Activated T-helper 2 cell treated with anti-CD3 and anti-CD28 coated beads, Interferon-gamma antibody, Interleukin-2, Interleukin-4, amounts not matched to agents 10 μg/mL and 5 μg/mL and 100 μg/mL, durations not matched to agents 14 hours and 24 hours and 36 hours (primary cell): Measurements from ENCODE around the gene RTCB. TPM values are rescaled to one million over a fixed set of nuclear protein-coding genes. Genes with fewer than 3 reads are reported as not detected.
"Not testable (repeated sequence)": the region's sequence is repeated elsewhere in the genome, so short reads cannot be mapped to it uniquely, and the experiment has no call there.

Experiments used
- DNase-seq: peaks from one replicate; pipeline ENCODE4 v3.0.0; 2021; ENCODE audit warnings: low spot score
- H3K27ac Mint-ChIP-seq: one replicate; pipeline ENCODE4 v1.8.0; 2021; ENCODE audit warnings: mixed read lengths
- H3K27me3 Mint-ChIP-seq: one replicate; pipeline ENCODE4 v1.8.0; 2021; ENCODE audit warnings: low read depth, mixed read lengths
- H3K36me3 Mint-ChIP-seq: one replicate; pipeline ENCODE4 v1.8.0; 2021; ENCODE audit warnings: low read depth, mixed read lengths
- H3K4me1 Mint-ChIP-seq: one replicate; pipeline ENCODE4 v1.8.0; 2021; ENCODE audit warnings: low read depth, mixed read lengths
- H3K4me3 Mint-ChIP-seq: one replicate; pipeline ENCODE4 v1.8.0; 2021; ENCODE audit warnings: low read depth, mild to moderate bottlenecking, moderate library complexity, mixed read lengths
- H3K9me3 Mint-ChIP-seq: one replicate; pipeline ENCODE4 v1.8.0; 2021; ENCODE audit warnings: mixed read lengths
- intact Hi-C: fragments of 100-400 bp; cut with micrococcal nuclease; formaldehyde crosslinking; loops from one replicate; pipeline ENCODE4 v1.15.1; 2023
- total RNA-seq: library from RNA; stranded (reverse); gene quantifications from 2 replicates; pipeline ENCODE4 v1.2.3, GENCODE V29; 2022

RTCB gene
- total RNA-seq, 1 donor from 2014 or later: 97.5 TPM

DNA sequence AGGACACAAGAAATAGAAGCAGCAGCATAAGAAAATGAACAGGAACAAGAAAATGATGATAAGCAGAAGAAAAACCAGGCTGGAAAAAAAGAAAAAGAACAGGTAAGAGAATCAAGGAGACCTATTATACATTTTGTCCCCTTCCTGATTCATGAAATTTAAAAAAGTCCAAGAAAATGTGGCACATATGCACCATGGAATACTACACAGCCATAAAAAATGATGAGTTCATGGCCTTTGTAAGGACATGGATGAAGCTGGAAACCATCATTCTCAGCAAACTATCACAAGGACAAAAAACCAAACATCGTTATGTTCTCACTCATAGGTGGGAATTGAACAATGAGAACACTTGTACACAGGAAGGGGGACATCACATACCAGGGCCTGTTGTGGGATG lies 60.2 kb downstream of the RTCB start:
- H3K4me1 Mint-ChIP-seq, H3K4me3 Mint-ChIP-seq, H3K27me3 Mint-ChIP-seq, H3K36me3 Mint-ChIP-seq, intact Hi-C loops, H3K27ac Mint-ChIP-seq, DNase-seq, H3K9me3 Mint-ChIP-seq: not testable (repeated sequence)

DNA sequence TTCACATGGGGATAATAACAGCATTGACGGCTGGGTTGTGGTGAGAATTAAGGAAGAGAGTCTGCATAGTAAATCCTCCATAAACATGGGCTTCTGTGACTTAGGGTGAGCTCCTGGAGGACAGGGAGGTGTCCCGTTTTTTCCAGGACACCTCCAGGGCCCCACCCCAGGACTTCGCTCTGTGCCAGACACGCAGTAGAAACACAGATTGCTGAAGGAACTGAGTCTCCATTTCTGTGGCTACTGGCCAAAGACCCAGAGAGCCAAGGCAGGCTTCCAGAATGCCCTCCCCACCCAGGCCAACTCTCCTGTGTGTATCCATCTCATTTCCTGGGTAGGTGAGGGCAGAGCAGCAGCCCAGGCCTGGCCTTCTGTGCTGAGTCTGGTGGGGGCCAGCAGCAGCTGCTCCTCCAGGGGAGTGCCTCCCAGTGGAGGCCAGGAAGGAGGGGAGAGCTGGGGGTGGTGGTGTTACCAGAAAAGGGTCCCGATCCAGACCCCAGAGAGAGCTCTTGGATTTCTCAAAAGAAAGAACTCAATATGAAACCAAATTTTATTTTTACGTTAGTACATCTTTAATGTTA lies 63.9 kb downstream of the RTCB start:
- intact Hi-C loops: no loop called here
- Mint-ChIP-seq H3K36me3 (no peaks in the 10 kb centered on the region), H3K4me1 (peaks cover 11% of the 10 kb centered on the region), H3K27me3 (peaks cover 24% of the 10 kb centered on the region), H3K27ac (no peak overlapping the region), H3K9me3 (no peaks in the 10 kb centered on the region), H3K4me3 (no peak overlapping the region)
- no peak for DNase-seq

DNA sequence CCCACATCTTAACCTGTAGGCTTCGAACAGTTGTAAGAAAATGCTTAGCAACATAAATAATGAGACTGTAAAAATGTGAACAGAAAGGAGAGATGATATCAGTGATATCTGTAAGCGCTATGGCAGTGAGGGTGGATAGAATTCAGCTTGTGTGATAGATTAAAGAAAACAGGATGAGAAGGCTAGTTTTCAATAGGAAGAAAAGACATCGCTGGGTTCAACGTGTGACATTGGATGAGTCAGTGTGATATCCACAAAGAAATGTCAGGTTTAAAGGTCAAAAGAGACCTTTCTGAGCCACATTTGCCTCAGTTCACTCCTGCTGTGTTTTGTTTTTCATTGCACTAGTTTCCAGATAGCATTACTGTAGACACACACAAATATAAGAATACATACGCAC lies 68.1 kb downstream of the RTCB start:
- Mint-ChIP-seq H3K9me3 (no peaks in the 10 kb centered on the region), H3K27ac (peak overlapping the region; percentile 57), H3K36me3 (no peaks in the 10 kb centered on the region), H3K4me1 (peaks cover 12% of the 10 kb centered on the region), H3K4me3 (no peak overlapping the region), H3K27me3 (peaks cover 32% of the 10 kb centered on the region)
- DNase-seq: no peak
- intact Hi-C loops: no loop called here

DNA sequence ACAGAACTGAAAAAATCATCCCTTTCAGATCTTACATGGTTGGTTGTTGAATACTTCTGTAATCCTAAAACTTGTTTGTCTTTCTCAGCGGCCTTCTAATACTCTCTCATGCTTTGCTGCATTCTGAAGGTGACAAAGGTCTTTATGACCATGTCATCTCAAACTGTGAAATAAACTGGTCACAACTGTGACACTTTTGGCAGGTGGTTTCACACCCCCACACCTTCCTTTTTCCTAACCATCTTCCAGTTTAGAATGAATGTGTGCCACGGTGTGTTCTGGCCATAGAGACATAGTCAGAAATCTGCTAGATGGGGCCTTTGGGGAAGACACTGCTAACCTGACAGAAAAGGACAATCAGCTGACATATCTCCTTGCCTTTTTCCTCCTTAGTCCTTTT lies 69.1 kb downstream of the RTCB start:
- Mint-ChIP-seq H3K4me1 (peaks cover 12% of the 10 kb centered on the region), H3K27me3 (peaks cover 32% of the 10 kb centered on the region), H3K27ac (no peak overlapping the region), H3K4me3 (no peak overlapping the region), H3K36me3 (no peaks in the 10 kb centered on the region), H3K9me3 (no peaks in the 10 kb centered on the region)
- no peak for DNase-seq
- intact Hi-C loops: no loop called here

DNA sequence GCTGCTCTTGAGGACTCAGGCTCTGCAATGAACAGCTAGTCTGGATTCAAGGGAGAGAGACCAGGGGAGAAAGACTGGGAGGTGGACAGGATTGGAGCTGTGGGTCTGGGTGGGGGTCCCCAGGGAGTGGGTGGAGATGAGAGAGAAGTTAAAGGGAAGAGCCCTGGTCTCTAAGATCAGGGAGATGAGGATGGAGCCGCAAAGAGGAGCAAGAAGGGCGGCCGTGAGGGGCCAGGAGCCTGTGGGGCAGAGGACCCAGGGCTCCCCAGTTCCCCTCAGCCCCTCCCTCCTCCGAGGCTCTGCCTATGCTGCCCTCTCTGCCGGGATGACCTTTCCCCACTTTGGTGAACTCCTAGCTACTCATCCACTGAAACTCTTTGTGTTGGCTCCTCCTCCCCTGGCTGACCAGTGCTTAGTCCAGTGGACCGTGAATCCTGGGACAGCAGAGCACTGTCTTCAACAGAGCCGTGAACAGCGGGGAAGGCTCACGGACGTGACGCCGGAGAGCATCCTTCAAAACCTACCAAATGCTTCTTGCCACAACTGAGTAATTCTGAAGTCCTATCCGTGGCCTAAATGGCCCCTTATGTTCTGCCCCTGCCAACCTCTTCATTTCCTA lies 70.8 kb downstream of the RTCB start:
- no peak for DNase-seq
- H3K4me3 Mint-ChIP-seq: no peak overlapping the region
- peaks cover 31% of the 10 kb centered on the region for H3K27me3 Mint-ChIP-seq
- intact Hi-C loops: no loop called here
- no peaks in the 10 kb centered on the region for H3K36me3 Mint-ChIP-seq
- peaks cover 12% of the 10 kb centered on the region for H3K4me1 Mint-ChIP-seq
- no peak overlapping the region for H3K27ac Mint-ChIP-seq
- H3K9me3 Mint-ChIP-seq: no peaks in the 10 kb centered on the region

DNA sequence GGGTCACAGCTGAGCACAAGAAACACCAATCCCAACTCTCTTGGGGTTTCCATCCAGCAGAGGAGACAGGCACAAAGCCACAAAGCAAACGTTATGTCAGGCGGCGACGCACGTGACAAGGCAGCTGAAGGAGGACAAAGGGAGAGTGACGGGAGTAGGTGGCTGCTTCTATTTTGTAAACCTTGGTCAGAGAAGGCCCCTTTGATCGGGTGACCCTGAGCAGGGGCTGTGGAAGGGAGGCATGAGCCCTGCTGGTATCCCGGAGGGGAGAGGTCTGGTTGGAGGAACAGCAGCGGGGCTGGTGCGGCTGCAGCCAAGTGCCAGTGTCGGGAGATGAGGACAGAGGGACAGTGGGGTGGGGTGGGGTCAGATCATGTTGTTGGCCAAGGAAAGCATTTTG lies 71.6 kb downstream of the RTCB start:
- Mint-ChIP-seq H3K36me3 (no peaks in the 10 kb centered on the region), H3K9me3 (no peaks in the 10 kb centered on the region), H3K4me3 (no peak overlapping the region), H3K4me1 (peaks cover 12% of the 10 kb centered on the region), H3K27ac (no peak overlapping the region), H3K27me3 (peaks cover 26% of the 10 kb centered on the region)
- intact Hi-C loops: no loop called here
- DNase-seq: no peak

DNA sequence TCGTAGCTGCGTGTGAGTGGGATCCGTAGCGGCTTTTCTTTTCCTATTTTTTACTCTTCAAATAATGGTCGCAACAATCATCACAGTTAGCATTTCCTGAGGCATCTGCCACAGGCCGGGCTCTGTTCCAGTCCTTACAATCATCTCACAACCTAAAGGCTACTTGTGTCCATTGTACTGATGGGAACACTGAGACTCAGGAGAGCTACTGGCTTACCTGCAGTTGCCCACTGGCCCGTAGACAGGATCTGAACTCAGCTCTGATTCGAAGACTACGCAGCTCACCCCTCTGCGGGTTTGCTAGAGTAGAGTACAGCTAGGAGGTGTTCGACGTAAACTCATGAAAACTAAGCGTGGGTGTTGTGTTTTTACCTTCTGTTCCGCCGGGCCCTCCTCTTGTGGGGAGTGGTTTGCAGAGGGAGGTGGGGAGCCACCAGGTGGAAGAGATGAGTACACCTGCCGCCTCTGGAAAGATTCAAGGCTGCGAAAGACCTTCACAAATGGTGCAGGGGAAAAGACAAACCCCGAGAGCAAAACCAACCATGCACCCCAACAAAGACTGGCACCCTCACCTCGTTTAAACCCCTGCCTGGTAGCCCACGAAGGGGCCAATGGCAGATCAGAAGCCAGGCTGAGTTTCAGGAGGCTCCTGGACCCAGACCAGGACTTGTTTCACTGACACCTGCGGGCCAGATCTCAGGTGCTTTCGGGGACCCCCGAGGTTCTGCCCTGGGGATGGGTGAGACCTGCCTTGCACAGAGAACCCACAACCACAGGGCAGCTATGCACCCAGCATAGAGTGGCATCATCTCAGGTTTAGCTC lies 72.6 kb downstream of the RTCB start:
- Mint-ChIP-seq H3K4me3 (no peak overlapping the region), H3K4me1 (peaks cover 12% of the 10 kb centered on the region), H3K27me3 (peaks cover 20% of the 10 kb centered on the region), H3K9me3 (no peaks in the 10 kb centered on the region), H3K36me3 (no peaks in the 10 kb centered on the region), H3K27ac (no peak overlapping the region)
- DNase-seq: no peak
- intact Hi-C loops: no loop called here

DNA sequence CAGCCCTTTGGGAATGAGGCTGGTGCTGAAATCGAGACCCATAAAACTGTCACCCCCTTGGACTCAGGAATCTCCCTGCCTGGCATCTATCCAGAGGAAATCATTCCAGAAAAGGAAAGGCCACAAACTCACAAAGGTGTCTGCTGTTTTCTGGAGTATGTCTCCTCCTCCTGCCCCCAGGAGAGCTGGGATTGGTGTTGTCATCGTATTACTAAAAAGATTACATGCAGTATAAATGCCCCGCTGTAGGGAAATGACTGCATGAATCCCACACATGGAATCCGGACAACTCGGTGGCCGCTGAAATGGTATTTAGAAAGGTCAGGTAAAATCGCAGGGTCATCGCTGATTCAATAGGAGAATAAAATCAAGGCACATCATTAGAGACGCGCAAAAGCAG lies 73.3 kb downstream of the RTCB start:
- peaks cover 18% of the 10 kb centered on the region for H3K27me3 Mint-ChIP-seq
- H3K4me3 Mint-ChIP-seq: no peak overlapping the region
- H3K9me3 Mint-ChIP-seq: no peaks in the 10 kb centered on the region
- intact Hi-C loops: no loop called here
- peaks cover 7% of the 10 kb centered on the region for H3K4me1 Mint-ChIP-seq
- H3K36me3 Mint-ChIP-seq: no peaks in the 10 kb centered on the region
- DNase-seq: no peak
- H3K27ac Mint-ChIP-seq: no peak overlapping the region

Other genes with a start within 250 kb of the RTCB start
- gene RFPL2, start 207.2 kb downstream of the RTCB start, total RNA-seq: 0.16 TPM in 1 of 2 replicates, not detected in the other
- gene SLC5A4, start 156.9 kb downstream of the RTCB start, total RNA-seq: not detected in 2 replicates
- not detected in 2 replicates for gene RFPL3, start 54.4 kb downstream of the RTCB start, total RNA-seq
- gene BPIFC, start 52.2 kb upstream of the RTCB start, total RNA-seq: not detected in 2 replicates
- gene FBXO7, start 62.6 kb upstream of the RTCB start, total RNA-seq: 104 and 106 TPM in 2 replicates